ENCODE measurements around the gene LTO1.

- TF ChIP-seq SUZ12 (IDR thresholded peaks at IDR 0.05; ENCODE audit: extremely low read depth, insufficient read depth, insufficient read length) = no peak
- TF ChIP-seq YY1 (IDR thresholded peaks at IDR 0.05; ENCODE audit: insufficient read depth, insufficient read length) = no peak
These were observed 26.2 kb downstream of the LTO1 start for GRCh38 chr11:69648679-69649575.
